Endothelial cell of umbilical vein (primary cell): ENCODE data around the gene CIBAR2. TPM values are rescaled to one million over a fixed set of nuclear protein-coding genes. Genes with fewer than 3 reads are reported as not detected.

Experiments
- BruUV-seq: library from RNA; stranded (reverse); fragments of 400-500 nt; replicated peaks from 2 replicates; lab custom pipeline; 2021; lab: Mats Ljungman, UMichigan
- CTCF ChIA-PET: fragments of 300-600, 350-600 bp; sonication (Branson Sonifier 250); formaldehyde crosslinking; loops from one replicate; lab custom pipeline; 2021; ENCODE audit warnings: antibody characterized with exemption, inconsistent platforms; lab: Charles Lee
- POLR2A ChIA-PET: fragments of 300-600, 350-600 bp; sonication (Branson Sonifier 250); formaldehyde crosslinking; loops from one replicate; lab custom pipeline; 2021; ENCODE audit warnings: antibody characterized with exemption, inconsistent platforms; lab: Charles Lee
- DNase-seq: peaks from one replicate; pipeline ENCODE4 v3.0.0-alpha.2; 2011; ENCODE audit warnings: low read depth, low spot score
- FAIRE-seq: peaks from 2 replicates; lab custom pipeline; 2011; peaks lifted over from hg19 to GRCh38; lab: Jason Lieb, UNC
- H2AFZ ChIP-seq: 2 replicates; pipeline ENCODE4 v1.6.0; 2012; ENCODE audit warnings: low read depth, low read length, control low read depth, inconsistent platforms
- H3K27ac ChIP-seq: 2 replicates; pipeline ENCODE4 v1.5.1; 2011; ENCODE audit warnings: low read depth, mild to moderate bottlenecking, control low read depth, low read length, moderate library complexity; ENCODE audit not compliant: insufficient read depth
- H3K27me3 ChIP-seq, 2 experiments: 2 replicates each; pipeline versions ENCODE4 v1.6.0 to v1.6.1; 2011; ENCODE audit warnings: low read length in 2 of 2, mixed read lengths in 1 of 2; ENCODE audit not compliant: control insufficient read depth in 2 of 2, insufficient read depth in 2 of 2
- H3K36me3 ChIP-seq, 2 experiments: 2 replicates in 1 of 2; 3 replicates in 1 of 2; pipeline ENCODE4 v1.5.1; 2011; ENCODE audit warnings: low read length in 2 of 2, mild to moderate bottlenecking in 1 of 2, moderate library complexity in 1 of 2; ENCODE audit not compliant: control insufficient read depth in 2 of 2, insufficient read depth in 2 of 2; ENCODE audit errors: extremely low read depth in 1 of 2
- H3K4me1 ChIP-seq: 3 replicates; pipeline ENCODE4 v1.5.1; 2011; ENCODE audit warnings: mild to moderate bottlenecking, low read length; ENCODE audit not compliant: control insufficient read depth, insufficient read depth; ENCODE audit errors: extremely low read depth
- H3K4me2 ChIP-seq: 2 replicates; pipeline ENCODE4 v1.6.1; 2011; ENCODE audit warnings: low read length, control low read depth, mixed read lengths; ENCODE audit not compliant: insufficient read depth
- H3K4me3 ChIP-seq, 3 experiments: fragments of 200-600 bp in 1 of 3; sonication (generic), shearing (Covaris generic) in 1 of 3; replicated peaks in 1 of 3; 2 replicates each; pipeline ENCODE4 v1.5.1; 2011 to 2016; ENCODE audit warnings: control low read depth in 3 of 3, low read length in 3 of 3, mild to moderate bottlenecking in 2 of 3, inconsistent platforms in 1 of 3, low read depth in 1 of 3, moderate library complexity in 1 of 3; ENCODE audit not compliant: insufficient read depth in 1 of 3
- H3K79me2 ChIP-seq: 2 replicates; pipeline ENCODE4 v1.6.0; 2012; ENCODE audit warnings: low read length, inconsistent platforms; ENCODE audit not compliant: control insufficient read depth, insufficient read depth
- H3K9ac ChIP-seq: replicated peaks from 2 replicates; pipeline ENCODE3; 2011; ENCODE audit warnings: low read length, control low read depth; ENCODE audit not compliant: insufficient read depth; ENCODE audit errors: extremely low read depth
- H3K9me1 ChIP-seq: replicated peaks from 3 replicates; pipeline ENCODE4 v1.6.0; 2011; ENCODE audit warnings: mild to moderate bottlenecking, low read length; ENCODE audit not compliant: control insufficient read depth, insufficient read depth; ENCODE audit errors: extremely low read depth
- H3K9me3 ChIP-seq: replicated peaks from 2 replicates; pipeline ENCODE4 v1.5.1; 2012; ENCODE audit warnings: low read length, inconsistent platforms; ENCODE audit not compliant: control insufficient read depth, insufficient read depth
- H4K20me1 ChIP-seq: replicated peaks from 2 replicates; pipeline ENCODE3; 2011; ENCODE audit warnings: mild to moderate bottlenecking, low read length; ENCODE audit not compliant: control insufficient read depth, insufficient read depth; ENCODE audit errors: extremely low read depth
- CTCF ChIP-seq, 2 donors: IDR thresholded peaks; 1 replicate in 1 of 2; 2 replicates in 1 of 2; pipeline ENCODE4 v1.5.1; 2011; ENCODE audit warnings: low read length in 2 of 2, mild to moderate bottlenecking in 2 of 2, moderate library complexity in 2 of 2, control low read depth in 1 of 2, inconsistent platforms in 1 of 2, low read depth in 1 of 2; ENCODE audit not compliant: insufficient read depth in 1 of 2; ENCODE audit errors: extremely low read depth in 1 of 2
- EZH2 ChIP-seq: IDR thresholded peaks from 2 replicates; pipeline ENCODE4 v1.6.1; 2012; ENCODE audit warnings: borderline replicate concordance, low read depth, mild to moderate bottlenecking, moderate library complexity, low read length, inconsistent platforms; ENCODE audit not compliant: severe bottlenecking
- JUN ChIP-seq: IDR thresholded peaks from 2 replicates; pipeline ENCODE4 v1.6.1; 2011; ENCODE audit warnings: borderline replicate concordance, low read depth; ENCODE audit not compliant: insufficient read length, insufficient read depth
- MAX ChIP-seq: IDR thresholded peaks from 2 replicates; pipeline ENCODE4 v1.6.1; 2011; ENCODE audit not compliant: insufficient read depth, insufficient read length
- MYC ChIP-seq: IDR thresholded peaks from one replicate; pipeline ENCODE4 v1.6.1; 2011; ENCODE audit warnings: mild to moderate bottlenecking, low read depth, low read length
- POLR2A ChIP-seq: IDR thresholded peaks from 2 replicates; pipeline ENCODE4 v1.6.1; 2012; ENCODE audit warnings: low read depth, mild to moderate bottlenecking, control low read depth, low read length
- POLR2AphosphoS5 ChIP-seq: IDR thresholded peaks from 2 replicates; pipeline ENCODE4 v1.6.1; 2012; ENCODE audit warnings: low read depth, mild to moderate bottlenecking, control low read depth, low read length, moderate library complexity; ENCODE audit not compliant: insufficient read depth
- dilution Hi-C: fragments of 300-500 bp; cut with MboI; formaldehyde crosslinking; loops from one replicate; pipeline ENCODE4 v1.15.0; 2019; ENCODE audit warnings: low sequenced_read_pairs; ENCODE audit not compliant: extremely low pct_ligation_motif_present
- intact Hi-C: fragments of 100-400 bp; cut with micrococcal nuclease; formaldehyde crosslinking; loops from one replicate; pipeline ENCODE4 v1.10.0; 2022
- polyA plus RNA-seq, 4 experiments: library from polyadenylated mRNA; depleted of rRNA in 3 of 4; stranded (reverse) in 3 of 4; unstranded in 1 of 4; fragments of >200 nt; gene quantifications; 2 replicates each; pipeline versions ENCODE4 v1.2.1 to v1.2.3, GENCODE V29; 2011 to 2012; ENCODE audit warnings: missing spikeins in 1 of 4
- total RNA-seq: library from RNA; stranded (reverse); gene quantifications from 2 replicates; pipeline ENCODE4 v1.2.3, GENCODE V29; 2021

The CIBAR2 gene
- total and polyA plus RNA-seq, 2 donors (not counting 3 experiments of a cell fraction or from before 2014, with no cell fraction given) = 0.07 TPM; not detected in 1

- no peak overlapping the region for H2AFZ ChIP-seq
- ChIA-PET POLR2A (no interaction called here), CTCF (interaction anchor here (0.6 kb wide), 1 partner anchor 8 kb away, joined by 5 read pairs; no protein-coding TSS in a partner anchor)
- no peaks in the 10 kb centered on the region for H3K9me3 ChIP-seq
- no peaks in the 10 kb centered on the region for H3K79me2 ChIP-seq
- peaks cover 3% of the 10 kb centered on the region for H3K4me1 ChIP-seq
- H3K9ac ChIP-seq = no peak overlapping the region
- no peaks in the 10 kb centered on the region for H3K27me3 ChIP-seq
- no peak overlapping the region for H3K4me3 ChIP-seq
- no peak for FAIRE-seq
- intact Hi-C loops = no loop called here
- no peak for TF ChIP-seq JUN
- H3K27ac ChIP-seq = no peak overlapping the region
- DNase-seq = no peak
- dilution Hi-C loops = no loop called here
- H4K20me1 ChIP-seq = no peaks in the 10 kb centered on the region
- H3K4me2 ChIP-seq = no peak overlapping the region
- no TSS peak for BruUV-seq
- H3K9me1 ChIP-seq = no peaks in the 10 kb centered on the region
- no peaks in the 10 kb centered on the region for H3K36me3 ChIP-seq
Observed at GRCh38 chr16:85064186-85064585, 48.1 kb downstream of the CIBAR2 start.

- no TSS peak for BruUV-seq
- peaks cover 3% of the 10 kb centered on the region for H3K4me1 ChIP-seq
- TF ChIP-seq POLR2AphosphoS5 = no peak
- no peak for TF ChIP-seq EZH2
- TF ChIP-seq POLR2A = no peak
- no peak for TF ChIP-seq JUN
- TF ChIP-seq MAX = no peak
- TF ChIP-seq MYC = no peak
- TF ChIP-seq CTCF (IDR thresholded peaks at IDR 0.05; ENCODE audit: extremely low read depth in 1 of 2, insufficient read depth in 1 of 2, low read depth in 1 of 2, low read length in 2 of 2) = no peak
- no peaks in the 10 kb centered on the region for H3K36me3 ChIP-seq
- no peaks in the 10 kb centered on the region for H3K9me3 ChIP-seq
- no peaks in the 10 kb centered on the region for H3K27me3 ChIP-seq
- H3K4me2 ChIP-seq = no peak overlapping the region
- no peak overlapping the region for H2AFZ ChIP-seq
- H3K9ac ChIP-seq = no peak overlapping the region
- H3K79me2 ChIP-seq = no peaks in the 10 kb centered on the region
- FAIRE-seq (no peak), DNase-seq (no peak)
- H3K4me3 ChIP-seq = no peak overlapping the region
- intact Hi-C loops = no loop called here
- POLR2A ChIA-PET = no interaction called here
- H3K9me1 ChIP-seq = no peaks in the 10 kb centered on the region
- CTCF ChIA-PET = interaction anchor here (1.1 kb wide), 1 partner anchor 24 kb away, joined by 4 read pairs; no protein-coding TSS in a partner anchor
- dilution Hi-C loops = no loop called here
- no peak overlapping the region for H3K27ac ChIP-seq
- H4K20me1 ChIP-seq = no peaks in the 10 kb centered on the region
Observed at GRCh38 chr16:85062845-85063244, 49.4 kb downstream of the CIBAR2 start.
